ENCODE measurements around the gene ZNF292.
"Not testable (repeated sequence)": the region's sequence is repeated elsewhere in the genome, so short reads cannot be mapped to it uniquely, and the experiment has no call there.

Gene ZNF292

DNA sequence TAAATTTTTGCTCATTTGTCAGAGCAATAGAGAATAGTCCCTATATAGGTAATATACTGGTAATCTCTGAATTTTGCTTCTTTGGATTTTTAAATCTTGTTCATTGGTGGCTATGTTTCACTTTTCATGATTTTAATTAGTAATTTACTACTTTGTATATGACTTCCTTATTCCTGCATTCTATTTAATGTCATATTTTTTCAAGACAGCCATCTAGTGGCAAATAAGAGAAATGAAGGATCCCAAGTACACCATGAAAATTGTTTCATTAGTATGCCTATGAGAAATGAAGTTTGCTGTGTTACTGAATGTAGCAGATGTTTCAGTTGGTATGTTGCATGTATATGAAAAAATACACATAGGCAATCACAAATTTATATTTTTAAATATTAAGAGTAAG lies 82.4 kb downstream of the ZNF292 start:
- TF ChIP-seq, protein P1, sequence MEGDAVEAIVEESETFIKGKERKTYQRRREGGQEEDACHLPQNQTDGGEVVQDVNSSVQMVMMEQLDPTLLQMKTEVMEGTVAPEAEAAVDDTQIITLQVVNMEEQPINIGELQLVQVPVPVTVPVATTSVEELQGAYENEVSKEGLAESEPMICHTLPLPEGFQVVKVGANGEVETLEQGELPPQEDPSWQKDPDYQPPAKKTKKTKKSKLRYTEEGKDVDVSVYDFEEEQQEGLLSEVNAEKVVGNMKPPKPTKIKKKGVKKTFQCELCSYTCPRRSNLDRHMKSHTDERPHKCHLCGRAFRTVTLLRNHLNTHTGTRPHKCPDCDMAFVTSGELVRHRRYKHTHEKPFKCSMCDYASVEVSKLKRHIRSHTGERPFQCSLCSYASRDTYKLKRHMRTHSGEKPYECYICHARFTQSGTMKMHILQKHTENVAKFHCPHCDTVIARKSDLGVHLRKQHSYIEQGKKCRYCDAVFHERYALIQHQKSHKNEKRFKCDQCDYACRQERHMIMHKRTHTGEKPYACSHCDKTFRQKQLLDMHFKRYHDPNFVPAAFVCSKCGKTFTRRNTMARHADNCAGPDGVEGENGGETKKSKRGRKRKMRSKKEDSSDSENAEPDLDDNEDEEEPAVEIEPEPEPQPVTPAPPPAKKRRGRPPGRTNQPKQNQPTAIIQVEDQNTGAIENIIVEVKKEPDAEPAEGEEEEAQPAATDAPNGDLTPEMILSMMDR (IDR thresholded peaks at IDR 0.05; ENCODE audit: insufficient read depth, low read length, poor library complexity, severe bottlenecking), result peak; percentile 40
- Histone ChIP-seq H3K36me3 (ENCODE audit: control insufficient read depth, insufficient read depth, low read length) (no peaks in the 10 kb centered on the region; the same call in none of the 2 replicates), H3K4me3 (replicated peaks; ENCODE audit: low read depth, low read length) (no peak overlapping the region), H3K27me3 (replicated peaks; ENCODE audit: control insufficient read depth, insufficient read depth, low read length) (no peaks in the 10 kb centered on the region)
- DNase-seq (ENCODE audit: extremely low read depth, insufficient read length), result peak; percentile 26

DNA sequence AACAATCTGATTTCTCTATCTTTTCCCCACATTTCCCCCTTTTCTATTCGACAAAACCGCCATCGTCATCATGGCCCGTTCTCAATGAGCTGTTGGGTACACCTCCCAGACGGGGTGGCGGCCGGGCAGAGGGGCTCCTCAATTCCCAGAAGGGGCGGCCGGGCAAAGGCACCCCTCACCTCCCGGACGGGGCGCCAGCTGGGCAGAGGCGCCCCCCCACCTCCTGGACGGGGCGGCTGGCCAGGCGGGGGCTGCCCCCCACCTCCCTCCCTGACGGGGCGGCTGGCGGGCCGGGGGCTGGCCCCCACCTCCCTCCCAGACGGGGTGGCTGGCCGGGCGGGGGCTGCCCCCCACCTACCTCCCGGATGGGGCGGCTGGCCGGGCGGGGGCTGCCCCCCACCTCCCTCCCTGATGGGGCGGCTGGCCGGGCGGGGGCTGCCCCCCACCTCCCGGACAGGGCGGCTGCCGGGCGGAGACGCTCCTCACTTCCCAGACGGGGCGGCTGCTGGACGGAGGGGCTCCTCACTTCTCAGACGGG lies 83.8 kb downstream of the ZNF292 start:
- DNase-seq (ENCODE audit: extremely low read depth, insufficient read length); H3K4me3 ChIP-seq (replicated peaks; ENCODE audit: low read depth, low read length); H3K36me3 ChIP-seq (ENCODE audit: control insufficient read depth, insufficient read depth, low read length); H3K27me3 ChIP-seq (replicated peaks; ENCODE audit: control insufficient read depth, insufficient read depth, low read length): not testable (repeated sequence)

DNA sequence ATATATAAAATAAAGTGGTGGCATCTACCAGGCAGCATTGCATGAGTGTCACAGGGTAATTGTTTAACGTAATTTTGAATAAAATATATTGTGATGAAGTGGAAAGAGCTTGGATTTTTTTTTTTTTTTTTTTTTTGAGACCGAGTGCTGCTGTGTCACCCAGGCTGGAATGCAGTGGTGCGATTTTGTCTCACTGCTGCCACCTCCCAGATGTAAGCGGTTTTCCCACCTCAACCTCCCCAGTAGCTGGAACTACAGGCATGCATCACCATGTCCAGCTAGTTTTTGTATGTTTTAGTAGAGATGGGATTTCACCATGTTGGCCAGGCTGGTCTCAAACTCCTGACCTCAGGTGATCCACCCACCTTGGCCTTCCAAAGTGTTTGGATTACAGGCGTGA lies 85.9 kb downstream of the ZNF292 start:
- Histone ChIP-seq H3K4me3 (replicated peaks; ENCODE audit: low read depth, low read length) (no peak overlapping the region), H3K36me3 (ENCODE audit: control insufficient read depth, insufficient read depth, low read length) (no peaks in the 10 kb centered on the region; the same call in none of the 2 replicates), H3K27me3 (replicated peaks; ENCODE audit: control insufficient read depth, insufficient read depth, low read length) (no peaks in the 10 kb centered on the region)
- TF ChIP-seq, protein P1 (IDR thresholded peaks at IDR 0.05; ENCODE audit: insufficient read depth, low read length, poor library complexity, severe bottlenecking), result no peak
- no peak for DNase-seq (ENCODE audit: extremely low read depth, insufficient read length)

DNA sequence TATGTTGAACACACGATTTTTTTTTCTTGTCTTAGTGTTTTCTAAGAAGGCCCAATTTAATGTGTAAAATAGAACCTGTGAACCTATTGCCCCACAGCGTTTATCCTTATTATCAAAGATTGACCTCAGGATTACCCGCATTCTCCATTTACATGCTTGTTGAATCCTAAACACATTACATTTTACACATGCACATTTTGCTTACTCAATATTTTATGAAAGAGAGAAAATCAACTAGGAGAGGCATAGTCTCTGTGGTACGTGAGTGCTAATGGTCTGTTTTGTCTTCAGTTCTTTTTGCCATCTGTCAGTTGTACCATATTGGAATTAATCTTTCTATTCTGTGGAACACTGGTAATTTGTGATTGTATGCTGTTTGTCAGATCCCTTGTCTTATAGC lies 86.9 kb downstream of the ZNF292 start:
- Histone ChIP-seq H3K36me3 (ENCODE audit: control insufficient read depth, insufficient read depth, low read length) (peaks cover 8% of the 10 kb centered on the region), H3K4me3 (replicated peaks; ENCODE audit: low read depth, low read length) (no peak overlapping the region), H3K27me3 (replicated peaks; ENCODE audit: control insufficient read depth, insufficient read depth, low read length) (no peaks in the 10 kb centered on the region)
- TF ChIP-seq, protein P1 (IDR thresholded peaks at IDR 0.05; ENCODE audit: insufficient read depth, low read length, poor library complexity, severe bottlenecking), result no peak
- no peak for DNase-seq (ENCODE audit: extremely low read depth, insufficient read length)

DNA sequence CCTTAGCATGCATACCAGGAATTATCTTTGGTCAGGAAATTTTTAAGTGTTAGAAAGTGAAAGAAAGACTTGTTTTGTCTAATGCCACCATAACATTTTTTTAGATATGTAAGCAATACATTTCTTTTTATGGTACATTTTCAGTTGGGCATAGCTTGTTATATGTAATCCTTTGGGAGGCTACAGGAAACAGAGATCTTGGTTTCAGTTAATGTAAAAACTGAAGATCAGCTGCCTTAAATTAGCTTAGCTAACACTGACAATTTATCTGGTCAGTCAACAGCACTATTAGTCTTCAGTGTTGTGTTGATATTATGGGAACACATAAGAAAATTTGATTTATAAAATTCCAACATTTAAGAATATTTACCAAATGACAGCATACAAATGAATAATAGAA lies 88.4 kb downstream of the ZNF292 start:
- no peak for DNase-seq (ENCODE audit: extremely low read depth, insufficient read length)
- peaks cover 8% of the 10 kb centered on the region for H3K36me3 ChIP-seq (ENCODE audit: control insufficient read depth, insufficient read depth, low read length)
- no peak overlapping the region for H3K4me3 ChIP-seq (replicated peaks; ENCODE audit: low read depth, low read length)
- no peaks in the 10 kb centered on the region for H3K27me3 ChIP-seq (replicated peaks; ENCODE audit: control insufficient read depth, insufficient read depth, low read length)
- TF ChIP-seq, protein P1 (IDR thresholded peaks at IDR 0.05; ENCODE audit: insufficient read depth, low read length, poor library complexity, severe bottlenecking), result no peak

DNA sequence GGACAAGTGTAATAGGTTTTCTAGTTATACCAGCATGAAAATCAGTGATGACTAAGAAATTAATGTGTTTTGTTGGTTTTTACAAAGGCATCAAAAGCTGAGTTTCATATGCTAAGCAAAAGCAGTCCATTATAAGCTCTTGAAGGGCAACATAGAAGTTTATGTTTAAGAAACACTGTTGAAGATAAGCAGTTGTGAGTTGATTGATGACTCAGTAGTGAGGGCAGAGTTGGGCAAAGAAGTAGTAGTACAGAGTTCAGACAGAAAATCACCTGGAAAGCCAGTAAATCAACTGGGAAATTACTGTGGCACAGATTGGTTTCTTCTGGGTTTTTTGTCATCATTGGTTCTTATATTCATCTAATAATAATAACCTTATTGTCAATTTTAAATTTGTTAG lies 89.0 kb downstream of the ZNF292 start:
- DNase-seq (ENCODE audit: extremely low read depth, insufficient read length), result no peak
- Histone ChIP-seq H3K36me3 (ENCODE audit: control insufficient read depth, insufficient read depth, low read length) (peaks cover 8% of the 10 kb centered on the region), H3K4me3 (replicated peaks; ENCODE audit: low read depth, low read length) (no peak overlapping the region), H3K27me3 (replicated peaks; ENCODE audit: control insufficient read depth, insufficient read depth, low read length) (no peaks in the 10 kb centered on the region)
- TF ChIP-seq, protein P1 (IDR thresholded peaks at IDR 0.05; ENCODE audit: insufficient read depth, low read length, poor library complexity, severe bottlenecking), result no peak
